GM12878 (cell line): ENCODE data around the gene MYL11. TPM values are rescaled to one million over a fixed set of nuclear protein-coding genes. Genes with fewer than 3 reads are reported as not detected.

Source experiments
- ATAC-seq: fragments of 200-7000 bp; cut with Tn5 transposase; 3 replicates; pipeline ENCODE4 v1.9.1; 2020; ENCODE audit warnings: mild to moderate bottlenecking, moderate library complexity
- BruUV-seq: library from RNA; stranded (reverse); fragments of 400-500 nt; replicated peaks from 2 replicates; lab custom pipeline; 2021; lab: Mats Ljungman, UMichigan
- CTCF ChIA-PET: fragments of 300-600 bp; sonication (Branson Sonifier 250); formaldehyde crosslinking; extraction: SDS; loops from one replicate; lab custom pipeline; 2021; ENCODE audit warnings: inconsistent platforms; lab: Yijun Ruan, JAX
- POLR2A ChIA-PET: fragments of 350-600 bp; formaldehyde crosslinking; extraction: SDS; loops from one replicate; lab custom pipeline; 2021; ENCODE audit warnings: inconsistent platforms; lab: Charles Lee
- RAD21 ChIA-PET: fragments of 300-600 bp; sonication (Branson Sonifier 250); formaldehyde crosslinking; loops from one replicate; lab custom pipeline; 2023; ENCODE audit warnings: antibody characterized with exemption; ENCODE audit not compliant: unreplicated experiment; lab: Charles Lee
- SMC1A ChIA-PET: fragments of 300-600 bp; sonication (Branson Sonifier 250); formaldehyde crosslinking; loops from one replicate; lab custom pipeline; 2023; ENCODE audit not compliant: unreplicated experiment, uncharacterized antibody; lab: Charles Lee
- DNase-seq: peaks from one replicate; pipeline ENCODE4 v3.0.0-alpha.2; 2011; ENCODE audit warnings: low read depth, low spot score
- FAIRE-seq: peaks from 3 replicates; lab custom pipeline; 2011; peaks lifted over from hg19 to GRCh38; lab: Jason Lieb, UNC
- H2AFZ ChIP-seq: 2 replicates; pipeline ENCODE4 v1.6.0; 2011; ENCODE audit warnings: low read depth, low read length, control low read depth; ENCODE audit not compliant: control insufficient read depth
- H3K27ac ChIP-seq: 2 replicates; pipeline ENCODE4 v1.5.1; 2011; ENCODE audit warnings: control low read depth; ENCODE audit not compliant: control insufficient read depth, insufficient read depth
- H3K27me3 ChIP-seq, 2 experiments: replicated peaks in 1 of 2; 2 replicates each; pipeline versions ENCODE4 v1.6.0 to v1.6.1; 2011; ENCODE audit warnings: low read length in 1 of 2; ENCODE audit not compliant: control insufficient read depth in 2 of 2, insufficient read depth in 2 of 2
- H3K36me3 ChIP-seq, 2 experiments: 2 replicates each; pipeline ENCODE4 v1.5.1; 2011; ENCODE audit warnings: low read length in 1 of 2; ENCODE audit not compliant: control insufficient read depth in 2 of 2, insufficient read depth in 2 of 2
- H3K4me1 ChIP-seq: 2 replicates; pipeline ENCODE4 v1.6.1; 2011; ENCODE audit warnings: mild to moderate bottlenecking, low read length, moderate library complexity, mixed read lengths; ENCODE audit not compliant: control insufficient read depth, insufficient read depth
- H3K4me2 ChIP-seq: 2 replicates; pipeline ENCODE4 v1.6.0; 2011; ENCODE audit warnings: control low read depth; ENCODE audit not compliant: control insufficient read depth, insufficient read depth
- H3K4me3 ChIP-seq: fragments of 200-600 bp; sonication (generic); 2 replicates; pipeline ENCODE4 v1.5.1; 2016
- H3K79me2 ChIP-seq: 2 replicates; pipeline ENCODE4 v1.6.0; 2011; ENCODE audit warnings: low read length; ENCODE audit not compliant: control insufficient read depth, insufficient read depth
- H3K9ac ChIP-seq: 2 replicates; pipeline ENCODE4 v1.8.0; 2011; ENCODE audit warnings: low read length, control low read depth, mixed read lengths; ENCODE audit not compliant: control insufficient read depth, insufficient read depth
- H3K9me3 ChIP-seq: replicated peaks from 3 replicates; pipeline ENCODE4 v1.5.1; 2011; ENCODE audit warnings: mild to moderate bottlenecking, low read length; ENCODE audit not compliant: control insufficient read depth, insufficient read depth
- H4K20me1 ChIP-seq: 2 replicates; pipeline ENCODE4 v1.6.0; 2011; ENCODE audit not compliant: control insufficient read depth, insufficient read depth
- EGR1 ChIP-seq, 2 experiments: IDR thresholded peaks; 1 replicate in 1 of 2; 2 replicates in 1 of 2; pipeline ENCODE4 v1.6.1; 2011 to 2012; ENCODE audit warnings: low read depth in 2 of 2, low read length in 2 of 2, borderline replicate concordance in 1 of 2, mild to moderate bottlenecking in 1 of 2, moderate library complexity in 1 of 2
- FOXK2 ChIP-seq: fragments of 450-650 bp; IDR thresholded peaks from 2 replicates; pipeline ENCODE4 v1.6.1; 2017; ENCODE audit warnings: mild to moderate bottlenecking, moderate library complexity
- HDAC2 ChIP-seq: fragments of 200-600 bp; sonication (generic); IDR thresholded peaks from 2 replicates; pipeline ENCODE4 v1.6.1; 2017
- MXI1 ChIP-seq: fragments of 150-350 bp; IDR thresholded peaks from 2 replicates; pipeline ENCODE4 v1.6.1; 2011; ENCODE audit warnings: low read depth, mild to moderate bottlenecking, inconsistent platforms, low read length, improper control_type of control experiment
- NFIC ChIP-seq: IDR thresholded peaks from 2 replicates; pipeline ENCODE4 v1.6.1; 2012; ENCODE audit warnings: low read depth, mild to moderate bottlenecking, inconsistent platforms, low read length, moderate library complexity
- POU2F2 ChIP-seq: IDR thresholded peaks from 3 replicates; pipeline ENCODE4 v1.6.1; 2011; ENCODE audit warnings: low read depth, mild to moderate bottlenecking, low read length, borderline replicate concordance
- RBBP5 ChIP-seq: fragments of 200-600 bp; sonication (generic); conservative IDR thresholded peaks from 2 replicates; pipeline ENCODE4 v1.6.1; 2016
- RCOR1 ChIP-seq: conservative IDR thresholded peaks from 2 replicates; pipeline ENCODE4 v1.6.1; 2012; ENCODE audit warnings: low read depth, low read length, improper control_type of control experiment
- RELA ChIP-seq: fragments of 450-650 bp; IDR thresholded peaks from 2 replicates; pipeline ENCODE4 v1.8.0; 2014; ENCODE audit warnings: borderline replicate concordance; ENCODE audit not compliant: partially characterized antibody
- RFX5 ChIP-seq: IDR thresholded peaks from 2 replicates; pipeline ENCODE4 v1.6.1; 2011; ENCODE audit warnings: low read depth, low read length, improper control_type of control experiment
- SREBF1 ChIP-seq: IDR thresholded peaks from 2 replicates; pipeline ENCODE4 v1.6.1; 2012; ENCODE audit warnings: mild to moderate bottlenecking, low read length
- SUPT20H ChIP-seq: IDR thresholded peaks from 2 replicates; pipeline ENCODE4 v1.6.1; 2011; ENCODE audit warnings: low read depth, mild to moderate bottlenecking, low read length, moderate library complexity, borderline replicate concordance; ENCODE audit not compliant: control insufficient read depth
- YBX1 ChIP-seq: fragments of 450-650 bp; IDR thresholded peaks from 2 replicates; pipeline ENCODE4 v1.6.1; 2016; ENCODE audit warnings: antibody characterized with exemption
- ZNF622 ChIP-seq: fragments of 450-650 bp; IDR thresholded peaks from 2 replicates; pipeline ENCODE4 v1.6.1; 2017; ENCODE audit warnings: mild to moderate bottlenecking, inconsistent platforms
- WGBS: methylation state at CpG from one replicate; pipeline ENCODE4 v1.1.6; 2016; ENCODE audit warnings: low lambda C conversion rate; ENCODE audit not compliant: insufficient replicate concordance, insufficient coverage; ENCODE audit errors: missing lambda C conversion rate; 5-methylcytosine and 5-hydroxymethylcytosine counted together
- in situ Hi-C: fragments of 300-500 bp; cut with MboI; formaldehyde crosslinking; loops from 9 replicates; pipeline ENCODE4 v1.14.3; 2018; ENCODE audit warnings: mixed read lengths
- intact Hi-C: fragments of 100-400 bp; cut with micrococcal nuclease; formaldehyde crosslinking; loops from one replicate; pipeline ENCODE4 v1.14.2; 2022; ENCODE audit not compliant: unreplicated experiment
- polyA plus RNA-seq, 11 experiments: library from polyadenylated mRNA; depleted of rRNA in 4 of 11; unstranded in 6 of 11; stranded (reverse) in 5 of 11; fragments of >200 nt; fragmentation: Nextera tagmentation in 4 of 11; fragmentation: Illumina TruSeq in 1 of 11; extraction: Ambion mirVana in 4 of 11; extraction: Trizol in 1 of 11; gene quantifications; 1 replicate in 1 of 11; 2 replicates in 10 of 11; pipeline versions ENCODE4 v1.2.1 to v1.2.3, GENCODE V29; 2011 to 2016; ENCODE audit warnings: inconsistent platforms in 2 of 11, missing spikeins in 2 of 11, low read depth in 1 of 11
- total RNA-seq, 4 experiments: library from RNA; depleted of rRNA in 3 of 4; stranded (reverse); fragments of >200 nt in 3 of 4; fragmentation: Illumina TruSeq in 1 of 4; extraction: Trizol in 1 of 4; gene quantifications; 2 replicates each; pipeline versions ENCODE4 v1.2.1 to v1.2.3, GENCODE V29; 2013 to 2021
- TF ChIP-seq, protein P1 (sequence below): IDR thresholded peaks from 2 replicates; pipeline ENCODE4 v1.6.1; 2011; ENCODE audit warnings: mild to moderate bottlenecking, low read depth, low read length, moderate library complexity; ENCODE audit not compliant: insufficient replicate concordance
- TF ChIP-seq, protein P2 (sequence below): fragments of 450-650 bp; conservative IDR thresholded peaks from 2 replicates; pipeline ENCODE4 v1.6.1; 2017; ENCODE audit warnings: mild to moderate bottlenecking, moderate library complexity
- TF ChIP-seq, protein P3 (sequence below): fragments of 450-650 bp; IDR thresholded peaks from 2 replicates; pipeline ENCODE4 v1.6.1; 2017; ENCODE audit warnings: antibody characterized with exemption, mild to moderate bottlenecking, moderate library complexity

MYL11 gene
- total and polyA plus RNA-seq, 10 of the 15 experiments (the other 5 are each of a cell fraction or from before 2014, with no cell fraction given) = 0.19 to 1.2 (median 0.61) TPM; not detected in 5

DNA sequence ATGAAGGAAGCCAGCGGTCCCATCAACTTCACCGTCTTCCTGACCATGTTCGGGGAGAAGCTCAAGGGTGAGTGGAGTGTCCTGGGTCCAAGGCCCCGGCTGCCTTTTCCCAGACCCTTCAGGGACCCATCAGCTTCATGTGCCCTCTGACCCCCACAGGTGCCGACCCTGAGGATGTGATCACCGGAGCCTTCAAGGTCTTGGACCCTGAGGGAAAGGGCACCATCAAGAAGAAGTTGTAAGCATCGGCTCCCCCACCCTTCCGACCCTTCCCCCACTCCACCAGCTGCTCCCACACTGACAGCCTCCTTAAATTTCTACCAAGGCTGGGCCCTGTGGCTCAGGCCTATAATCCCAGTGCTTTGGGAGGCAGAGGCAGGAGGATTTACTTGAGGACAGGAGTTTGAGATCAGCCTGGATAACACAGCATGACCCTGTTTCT, 1.9 kb downstream of the MYL11 start:
- H3K4me3 ChIP-seq = no peak overlapping the region
- H3K9ac ChIP-seq = no peak overlapping the region
- SMC1A ChIA-PET = interaction anchor here (1.1 kb wide), 1 partner anchor 20 kb away, joined by 3 read pairs; no protein-coding TSS in a partner anchor
- no peaks in the 10 kb centered on the region for H3K27me3 ChIP-seq
- BruUV-seq = no TSS peak
- no peak overlapping the region for H2AFZ ChIP-seq
- no peak overlapping the region for H3K4me2 ChIP-seq
- H3K4me1 ChIP-seq = peaks cover 24% of the 10 kb centered on the region
- CTCF ChIA-PET = no interaction called here
- peaks cover 16% of the 10 kb centered on the region for H3K79me2 ChIP-seq
- POLR2A ChIA-PET = no interaction called here
- 79% methylated on average over 8 of the region's 8 CpGs for WGBS
- H3K36me3 ChIP-seq = peaks cover 0 to 4% of the 10 kb centered on the region in 2 experiments; a peak in 2 of 4 replicates
- no peak for ATAC-seq
- RAD21 ChIA-PET = no interaction called here
- no peaks in the 10 kb centered on the region for H4K20me1 ChIP-seq
- intact Hi-C loops (no loop called here), in situ Hi-C loops (no loop called here)
- H3K9me3 ChIP-seq = no peaks in the 10 kb centered on the region
- H3K27ac ChIP-seq = no peak overlapping the region
- no peak for FAIRE-seq
- DNase-seq = no peak
- TF ChIP-seq RELA (no peak), RCOR1 (no peak), RFX5 (no peak), FOXK2 (no peak), POU2F2 (no peak), HDAC2 (no peak), NFIC (no peak), RBBP5 (no peak), MXI1 (no peak), ZNF622 (no peak), SUPT20H (no peak), SREBF1 (no peak), EGR1 (IDR thresholded peaks at IDR 0.05; ENCODE audit: borderline replicate concordance in 1 of 2, low read depth in 2 of 2, low read length in 2 of 2) (no peak), YBX1 (no peak)
- TF ChIP-seq, protein P1, sequence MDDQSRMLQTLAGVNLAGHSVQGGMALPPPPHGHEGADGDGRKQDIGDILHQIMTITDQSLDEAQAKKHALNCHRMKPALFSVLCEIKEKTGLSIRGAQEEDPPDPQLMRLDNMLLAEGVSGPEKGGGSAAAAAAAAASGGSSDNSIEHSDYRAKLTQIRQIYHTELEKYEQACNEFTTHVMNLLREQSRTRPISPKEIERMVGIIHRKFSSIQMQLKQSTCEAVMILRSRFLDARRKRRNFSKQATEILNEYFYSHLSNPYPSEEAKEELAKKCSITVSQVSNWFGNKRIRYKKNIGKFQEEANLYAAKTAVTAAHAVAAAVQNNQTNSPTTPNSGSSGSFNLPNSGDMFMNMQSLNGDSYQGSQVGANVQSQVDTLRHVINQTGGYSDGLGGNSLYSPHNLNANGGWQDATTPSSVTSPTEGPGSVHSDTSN = no peak
- TF ChIP-seq, protein P2, sequence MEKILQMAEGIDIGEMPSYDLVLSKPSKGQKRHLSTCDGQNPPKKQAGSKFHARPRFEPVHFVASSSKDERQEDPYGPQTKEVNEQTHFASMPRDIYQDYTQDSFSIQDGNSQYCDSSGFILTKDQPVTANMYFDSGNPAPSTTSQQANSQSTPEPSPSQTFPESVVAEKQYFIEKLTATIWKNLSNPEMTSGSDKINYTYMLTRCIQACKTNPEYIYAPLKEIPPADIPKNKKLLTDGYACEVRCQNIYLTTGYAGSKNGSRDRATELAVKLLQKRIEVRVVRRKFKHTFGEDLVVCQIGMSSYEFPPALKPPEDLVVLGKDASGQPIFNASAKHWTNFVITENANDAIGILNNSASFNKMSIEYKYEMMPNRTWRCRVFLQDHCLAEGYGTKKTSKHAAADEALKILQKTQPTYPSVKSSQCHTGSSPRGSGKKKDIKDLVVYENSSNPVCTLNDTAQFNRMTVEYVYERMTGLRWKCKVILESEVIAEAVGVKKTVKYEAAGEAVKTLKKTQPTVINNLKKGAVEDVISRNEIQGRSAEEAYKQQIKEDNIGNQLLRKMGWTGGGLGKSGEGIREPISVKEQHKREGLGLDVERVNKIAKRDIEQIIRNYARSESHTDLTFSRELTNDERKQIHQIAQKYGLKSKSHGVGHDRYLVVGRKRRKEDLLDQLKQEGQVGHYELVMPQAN = no peak
- TF ChIP-seq, protein P3, sequence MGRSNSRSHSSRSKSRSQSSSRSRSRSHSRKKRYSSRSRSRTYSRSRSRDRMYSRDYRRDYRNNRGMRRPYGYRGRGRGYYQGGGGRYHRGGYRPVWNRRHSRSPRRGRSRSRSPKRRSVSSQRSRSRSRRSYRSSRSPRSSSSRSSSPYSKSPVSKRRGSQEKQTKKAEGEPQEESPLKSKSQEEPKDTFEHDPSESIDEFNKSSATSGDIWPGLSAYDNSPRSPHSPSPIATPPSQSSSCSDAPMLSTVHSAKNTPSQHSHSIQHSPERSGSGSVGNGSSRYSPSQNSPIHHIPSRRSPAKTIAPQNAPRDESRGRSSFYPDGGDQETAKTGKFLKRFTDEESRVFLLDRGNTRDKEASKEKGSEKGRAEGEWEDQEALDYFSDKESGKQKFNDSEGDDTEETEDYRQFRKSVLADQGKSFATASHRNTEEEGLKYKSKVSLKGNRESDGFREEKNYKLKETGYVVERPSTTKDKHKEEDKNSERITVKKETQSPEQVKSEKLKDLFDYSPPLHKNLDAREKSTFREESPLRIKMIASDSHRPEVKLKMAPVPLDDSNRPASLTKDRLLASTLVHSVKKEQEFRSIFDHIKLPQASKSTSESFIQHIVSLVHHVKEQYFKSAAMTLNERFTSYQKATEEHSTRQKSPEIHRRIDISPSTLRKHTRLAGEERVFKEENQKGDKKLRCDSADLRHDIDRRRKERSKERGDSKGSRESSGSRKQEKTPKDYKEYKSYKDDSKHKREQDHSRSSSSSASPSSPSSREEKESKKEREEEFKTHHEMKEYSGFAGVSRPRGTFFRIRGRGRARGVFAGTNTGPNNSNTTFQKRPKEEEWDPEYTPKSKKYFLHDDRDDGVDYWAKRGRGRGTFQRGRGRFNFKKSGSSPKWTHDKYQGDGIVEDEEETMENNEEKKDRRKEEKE = no peak
